IMR-90 (cell line): ENCODE results near the gene SSBP3.

Experiments
- FOS ChIP-seq: fragments of 150-350 bp; IDR thresholded peaks from 2 replicates; pipeline ENCODE4 v1.6.1; 2016; ENCODE audit warnings: low read depth, low read length
- POLR2A ChIP-seq: IDR thresholded peaks from 2 replicates; pipeline ENCODE4 v1.6.1; 2012; ENCODE audit warnings: mild to moderate bottlenecking, low read depth, low read length

GRCh38 chr1:54265126-54265525 lies 141.1 kb downstream of the SSBP3 start:
- TF ChIP-seq POLR2A = no peak
- no peak for TF ChIP-seq FOS
